Measurements from ENCODE around the gene PIGR.

DNA sequence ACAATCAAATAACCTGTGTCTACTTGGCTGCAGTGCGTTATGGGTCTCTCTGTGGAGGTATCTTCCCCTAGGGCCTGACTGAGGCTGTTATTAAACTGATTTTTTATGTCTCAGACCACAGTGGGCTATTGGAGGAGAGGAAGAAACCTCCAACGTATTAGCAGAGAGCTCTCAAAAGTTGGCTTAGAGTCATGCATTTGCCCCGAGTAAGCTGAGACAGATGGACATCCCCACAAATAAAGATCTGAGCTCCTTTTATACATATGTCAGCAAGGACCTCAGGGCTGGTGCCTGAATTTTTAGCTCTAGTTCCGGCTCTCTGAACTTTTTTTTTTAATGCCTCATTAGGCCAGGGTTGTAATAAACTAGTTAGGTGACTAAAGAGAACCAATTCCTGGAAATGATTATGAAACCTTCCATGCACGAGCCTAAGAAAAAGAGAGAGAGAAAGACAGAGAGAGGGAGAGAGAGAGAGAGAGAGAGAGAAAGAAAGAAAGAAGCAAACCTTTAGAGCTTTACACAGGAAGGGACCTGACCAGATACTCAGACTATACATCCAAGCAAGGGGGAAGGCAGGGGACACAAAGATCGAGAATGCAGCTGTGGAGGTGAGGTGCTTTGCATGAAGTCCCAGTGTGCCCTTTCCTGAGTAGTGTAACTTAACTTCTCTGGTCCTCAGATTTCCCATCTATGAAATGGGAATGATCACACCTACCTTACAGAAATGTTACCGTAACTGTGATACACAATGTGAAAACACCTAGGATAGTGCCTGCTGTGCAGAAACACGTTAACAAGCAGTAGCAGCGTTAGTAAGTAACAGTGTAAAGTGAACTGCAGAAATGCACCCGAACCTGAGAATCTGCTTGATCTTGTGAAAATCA, 8.4 kb upstream of the PIGR start:
- no peak for TF ChIP-seq POLR2A (IDR thresholded peaks at IDR 0.05; ENCODE audit: borderline replicate concordance, extremely low read depth, insufficient read depth, insufficient read length)
- TF ChIP-seq, protein P1, sequence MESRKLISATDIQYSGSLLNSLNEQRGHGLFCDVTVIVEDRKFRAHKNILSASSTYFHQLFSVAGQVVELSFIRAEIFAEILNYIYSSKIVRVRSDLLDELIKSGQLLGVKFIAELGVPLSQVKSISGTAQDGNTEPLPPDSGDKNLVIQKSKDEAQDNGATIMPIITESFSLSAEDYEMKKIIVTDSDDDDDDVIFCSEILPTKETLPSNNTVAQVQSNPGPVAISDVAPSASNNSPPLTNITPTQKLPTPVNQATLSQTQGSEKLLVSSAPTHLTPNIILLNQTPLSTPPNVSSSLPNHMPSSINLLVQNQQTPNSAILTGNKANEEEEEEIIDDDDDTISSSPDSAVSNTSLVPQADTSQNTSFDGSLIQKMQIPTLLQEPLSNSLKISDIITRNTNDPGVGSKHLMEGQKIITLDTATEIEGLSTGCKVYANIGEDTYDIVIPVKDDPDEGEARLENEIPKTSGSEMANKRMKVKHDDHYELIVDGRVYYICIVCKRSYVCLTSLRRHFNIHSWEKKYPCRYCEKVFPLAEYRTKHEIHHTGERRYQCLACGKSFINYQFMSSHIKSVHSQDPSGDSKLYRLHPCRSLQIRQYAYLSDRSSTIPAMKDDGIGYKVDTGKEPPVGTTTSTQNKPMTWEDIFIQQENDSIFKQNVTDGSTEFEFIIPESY (IDR thresholded peaks at IDR 0.05; ENCODE audit: extremely low read depth, insufficient replicate concordance, low read length): no peak
- TF ChIP-seq, protein P2, sequence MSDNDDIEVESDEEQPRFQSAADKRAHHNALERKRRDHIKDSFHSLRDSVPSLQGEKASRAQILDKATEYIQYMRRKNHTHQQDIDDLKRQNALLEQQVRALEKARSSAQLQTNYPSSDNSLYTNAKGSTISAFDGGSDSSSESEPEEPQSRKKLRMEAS (IDR thresholded peaks at IDR 0.05): no peak
- TF ChIP-seq, protein P3, sequence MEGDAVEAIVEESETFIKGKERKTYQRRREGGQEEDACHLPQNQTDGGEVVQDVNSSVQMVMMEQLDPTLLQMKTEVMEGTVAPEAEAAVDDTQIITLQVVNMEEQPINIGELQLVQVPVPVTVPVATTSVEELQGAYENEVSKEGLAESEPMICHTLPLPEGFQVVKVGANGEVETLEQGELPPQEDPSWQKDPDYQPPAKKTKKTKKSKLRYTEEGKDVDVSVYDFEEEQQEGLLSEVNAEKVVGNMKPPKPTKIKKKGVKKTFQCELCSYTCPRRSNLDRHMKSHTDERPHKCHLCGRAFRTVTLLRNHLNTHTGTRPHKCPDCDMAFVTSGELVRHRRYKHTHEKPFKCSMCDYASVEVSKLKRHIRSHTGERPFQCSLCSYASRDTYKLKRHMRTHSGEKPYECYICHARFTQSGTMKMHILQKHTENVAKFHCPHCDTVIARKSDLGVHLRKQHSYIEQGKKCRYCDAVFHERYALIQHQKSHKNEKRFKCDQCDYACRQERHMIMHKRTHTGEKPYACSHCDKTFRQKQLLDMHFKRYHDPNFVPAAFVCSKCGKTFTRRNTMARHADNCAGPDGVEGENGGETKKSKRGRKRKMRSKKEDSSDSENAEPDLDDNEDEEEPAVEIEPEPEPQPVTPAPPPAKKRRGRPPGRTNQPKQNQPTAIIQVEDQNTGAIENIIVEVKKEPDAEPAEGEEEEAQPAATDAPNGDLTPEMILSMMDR (IDR thresholded peaks at IDR 0.05 in 2 of 3, conservative IDR thresholded peaks at IDR 0.05 in 1 of 3; ENCODE audit: borderline replicate concordance in 1 of 3, insufficient read depth in 1 of 3, low read depth in 2 of 3, low read length in 2 of 3): no peak

Measured in HCT116 (cell line).